Endothelial cell of umbilical vein (primary cell): ENCODE data around the gene NMB. TPM values are rescaled to one million over a fixed set of nuclear protein-coding genes. Genes with fewer than 3 reads are reported as not detected.

Source experiments
- BruUV-seq: library from RNA; stranded (reverse); fragments of 400-500 nt; replicated peaks from 2 replicates; lab custom pipeline; 2021; lab: Mats Ljungman, UMichigan
- CTCF ChIA-PET: fragments of 300-600, 350-600 bp; sonication (Branson Sonifier 250); formaldehyde crosslinking; loops from one replicate; lab custom pipeline; 2021; ENCODE audit warnings: antibody characterized with exemption, inconsistent platforms; lab: Charles Lee
- POLR2A ChIA-PET: fragments of 300-600, 350-600 bp; sonication (Branson Sonifier 250); formaldehyde crosslinking; loops from one replicate; lab custom pipeline; 2021; ENCODE audit warnings: antibody characterized with exemption, inconsistent platforms; lab: Charles Lee
- DNase-seq: peaks from one replicate; pipeline ENCODE4 v3.0.0-alpha.2; 2011; ENCODE audit warnings: low read depth, low spot score
- FAIRE-seq: peaks from 2 replicates; lab custom pipeline; 2011; peaks lifted over from hg19 to GRCh38; lab: Jason Lieb, UNC
- H2AFZ ChIP-seq: 2 replicates; pipeline ENCODE4 v1.6.0; 2012; ENCODE audit warnings: low read depth, low read length, control low read depth, inconsistent platforms
- H3K27ac ChIP-seq: 2 replicates; pipeline ENCODE4 v1.5.1; 2011; ENCODE audit warnings: low read depth, mild to moderate bottlenecking, control low read depth, low read length, moderate library complexity; ENCODE audit not compliant: insufficient read depth
- H3K27me3 ChIP-seq, 2 experiments: 2 replicates each; pipeline versions ENCODE4 v1.6.0 to v1.6.1; 2011; ENCODE audit warnings: low read length in 2 of 2, mixed read lengths in 1 of 2; ENCODE audit not compliant: control insufficient read depth in 2 of 2, insufficient read depth in 2 of 2
- H3K36me3 ChIP-seq, 2 experiments: 2 replicates in 1 of 2; 3 replicates in 1 of 2; pipeline ENCODE4 v1.5.1; 2011; ENCODE audit warnings: low read length in 2 of 2, mild to moderate bottlenecking in 1 of 2, moderate library complexity in 1 of 2; ENCODE audit not compliant: control insufficient read depth in 2 of 2, insufficient read depth in 2 of 2; ENCODE audit errors: extremely low read depth in 1 of 2
- H3K4me1 ChIP-seq: 3 replicates; pipeline ENCODE4 v1.5.1; 2011; ENCODE audit warnings: mild to moderate bottlenecking, low read length; ENCODE audit not compliant: control insufficient read depth, insufficient read depth; ENCODE audit errors: extremely low read depth
- H3K4me2 ChIP-seq: 2 replicates; pipeline ENCODE4 v1.6.1; 2011; ENCODE audit warnings: low read length, control low read depth, mixed read lengths; ENCODE audit not compliant: insufficient read depth
- H3K4me3 ChIP-seq, 3 experiments: fragments of 200-600 bp in 1 of 3; sonication (generic), shearing (Covaris generic) in 1 of 3; replicated peaks in 1 of 3; 2 replicates each; pipeline ENCODE4 v1.5.1; 2011 to 2016; ENCODE audit warnings: control low read depth in 3 of 3, low read length in 3 of 3, mild to moderate bottlenecking in 2 of 3, inconsistent platforms in 1 of 3, low read depth in 1 of 3, moderate library complexity in 1 of 3; ENCODE audit not compliant: insufficient read depth in 1 of 3
- H3K79me2 ChIP-seq: 2 replicates; pipeline ENCODE4 v1.6.0; 2012; ENCODE audit warnings: low read length, inconsistent platforms; ENCODE audit not compliant: control insufficient read depth, insufficient read depth
- H3K9ac ChIP-seq: replicated peaks from 2 replicates; pipeline ENCODE3; 2011; ENCODE audit warnings: low read length, control low read depth; ENCODE audit not compliant: insufficient read depth; ENCODE audit errors: extremely low read depth
- H3K9me1 ChIP-seq: replicated peaks from 3 replicates; pipeline ENCODE4 v1.6.0; 2011; ENCODE audit warnings: mild to moderate bottlenecking, low read length; ENCODE audit not compliant: control insufficient read depth, insufficient read depth; ENCODE audit errors: extremely low read depth
- H3K9me3 ChIP-seq: replicated peaks from 2 replicates; pipeline ENCODE4 v1.5.1; 2012; ENCODE audit warnings: low read length, inconsistent platforms; ENCODE audit not compliant: control insufficient read depth, insufficient read depth
- H4K20me1 ChIP-seq: replicated peaks from 2 replicates; pipeline ENCODE3; 2011; ENCODE audit warnings: mild to moderate bottlenecking, low read length; ENCODE audit not compliant: control insufficient read depth, insufficient read depth; ENCODE audit errors: extremely low read depth
- EZH2 ChIP-seq: IDR thresholded peaks from 2 replicates; pipeline ENCODE4 v1.6.1; 2012; ENCODE audit warnings: borderline replicate concordance, low read depth, mild to moderate bottlenecking, moderate library complexity, low read length, inconsistent platforms; ENCODE audit not compliant: severe bottlenecking
- FOS ChIP-seq: IDR thresholded peaks from 2 replicates; pipeline ENCODE4 v1.6.1; 2011; ENCODE audit warnings: mild to moderate bottlenecking, low read length, moderate library complexity, borderline replicate concordance; ENCODE audit not compliant: insufficient read depth
- GATA2 ChIP-seq: IDR thresholded peaks from 2 replicates; pipeline ENCODE4 v1.7.0; 2011; ENCODE audit warnings: low read depth, mild to moderate bottlenecking, moderate library complexity, mixed read lengths, low read length; ENCODE audit not compliant: insufficient read length, insufficient read depth
- JUN ChIP-seq: IDR thresholded peaks from 2 replicates; pipeline ENCODE4 v1.6.1; 2011; ENCODE audit warnings: borderline replicate concordance, low read depth; ENCODE audit not compliant: insufficient read length, insufficient read depth
- MYC ChIP-seq: IDR thresholded peaks from one replicate; pipeline ENCODE4 v1.6.1; 2011; ENCODE audit warnings: mild to moderate bottlenecking, low read depth, low read length
- POLR2A ChIP-seq: IDR thresholded peaks from 2 replicates; pipeline ENCODE4 v1.6.1; 2012; ENCODE audit warnings: low read depth, mild to moderate bottlenecking, control low read depth, low read length
- POLR2AphosphoS5 ChIP-seq: IDR thresholded peaks from 2 replicates; pipeline ENCODE4 v1.6.1; 2012; ENCODE audit warnings: low read depth, mild to moderate bottlenecking, control low read depth, low read length, moderate library complexity; ENCODE audit not compliant: insufficient read depth
- dilution Hi-C: fragments of 300-500 bp; cut with MboI; formaldehyde crosslinking; loops from one replicate; pipeline ENCODE4 v1.15.0; 2019; ENCODE audit warnings: low sequenced_read_pairs; ENCODE audit not compliant: extremely low pct_ligation_motif_present
- intact Hi-C: fragments of 100-400 bp; cut with micrococcal nuclease; formaldehyde crosslinking; loops from one replicate; pipeline ENCODE4 v1.10.0; 2022
- polyA plus RNA-seq, 4 experiments: library from polyadenylated mRNA; depleted of rRNA in 3 of 4; stranded (reverse) in 3 of 4; unstranded in 1 of 4; fragments of >200 nt; gene quantifications; 2 replicates each; pipeline versions ENCODE4 v1.2.1 to v1.2.3, GENCODE V29; 2011 to 2012; ENCODE audit warnings: missing spikeins in 1 of 4
- total RNA-seq: library from RNA; stranded (reverse); gene quantifications from 2 replicates; pipeline ENCODE4 v1.2.3, GENCODE V29; 2021
- TF ChIP-seq, protein P1 (sequence below): IDR thresholded peaks from 2 replicates; pipeline ENCODE4 v1.6.1; 2011; ENCODE audit not compliant: insufficient read depth, insufficient read length
- TF ChIP-seq, protein P2 (sequence below), 2 donors: IDR thresholded peaks; 1 replicate in 1 of 2; 2 replicates in 1 of 2; pipeline ENCODE4 v1.5.1; 2011; ENCODE audit warnings: low read length in 2 of 2, mild to moderate bottlenecking in 2 of 2, moderate library complexity in 2 of 2, control low read depth in 1 of 2, inconsistent platforms in 1 of 2, low read depth in 1 of 2; ENCODE audit not compliant: insufficient read depth in 1 of 2; ENCODE audit errors: extremely low read depth in 1 of 2

The NMB gene
- total and polyA plus RNA-seq, 2 donors (not counting 3 experiments of a cell fraction or from before 2014, with no cell fraction given), result 7.8 to 9.8 TPM

DNA sequence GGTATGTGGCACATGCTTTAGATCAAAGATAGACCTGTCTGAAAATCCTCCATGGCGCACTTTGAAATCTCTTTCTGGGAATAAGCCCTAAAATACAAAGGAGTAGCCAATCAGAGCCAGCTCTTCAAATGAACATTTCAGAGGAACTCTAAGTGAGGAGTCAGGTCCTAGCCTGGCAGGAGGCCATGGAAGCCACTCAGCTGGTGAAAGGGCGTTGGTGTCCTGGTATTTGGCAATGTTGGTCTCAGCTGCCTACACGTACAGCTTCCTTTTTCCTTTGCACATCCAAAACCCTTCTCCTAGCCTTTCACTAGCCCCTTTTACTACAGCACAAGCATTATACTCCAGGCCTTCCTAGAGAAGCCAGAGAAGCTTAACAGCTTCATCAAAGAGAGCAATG is 9.5 kb downstream of the NMB start:
- TF ChIP-seq FOS, result no peak
- TF ChIP-seq POLR2A, result no peak
- TF ChIP-seq JUN, result no peak
- no peak for TF ChIP-seq POLR2AphosphoS5
- no peak for TF ChIP-seq MYC
- no peak for TF ChIP-seq GATA2
- TF ChIP-seq, protein P1, sequence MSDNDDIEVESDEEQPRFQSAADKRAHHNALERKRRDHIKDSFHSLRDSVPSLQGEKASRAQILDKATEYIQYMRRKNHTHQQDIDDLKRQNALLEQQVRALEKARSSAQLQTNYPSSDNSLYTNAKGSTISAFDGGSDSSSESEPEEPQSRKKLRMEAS, result no peak
- TF ChIP-seq EZH2, result no peak
- TF ChIP-seq, protein P2, sequence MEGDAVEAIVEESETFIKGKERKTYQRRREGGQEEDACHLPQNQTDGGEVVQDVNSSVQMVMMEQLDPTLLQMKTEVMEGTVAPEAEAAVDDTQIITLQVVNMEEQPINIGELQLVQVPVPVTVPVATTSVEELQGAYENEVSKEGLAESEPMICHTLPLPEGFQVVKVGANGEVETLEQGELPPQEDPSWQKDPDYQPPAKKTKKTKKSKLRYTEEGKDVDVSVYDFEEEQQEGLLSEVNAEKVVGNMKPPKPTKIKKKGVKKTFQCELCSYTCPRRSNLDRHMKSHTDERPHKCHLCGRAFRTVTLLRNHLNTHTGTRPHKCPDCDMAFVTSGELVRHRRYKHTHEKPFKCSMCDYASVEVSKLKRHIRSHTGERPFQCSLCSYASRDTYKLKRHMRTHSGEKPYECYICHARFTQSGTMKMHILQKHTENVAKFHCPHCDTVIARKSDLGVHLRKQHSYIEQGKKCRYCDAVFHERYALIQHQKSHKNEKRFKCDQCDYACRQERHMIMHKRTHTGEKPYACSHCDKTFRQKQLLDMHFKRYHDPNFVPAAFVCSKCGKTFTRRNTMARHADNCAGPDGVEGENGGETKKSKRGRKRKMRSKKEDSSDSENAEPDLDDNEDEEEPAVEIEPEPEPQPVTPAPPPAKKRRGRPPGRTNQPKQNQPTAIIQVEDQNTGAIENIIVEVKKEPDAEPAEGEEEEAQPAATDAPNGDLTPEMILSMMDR (IDR thresholded peaks at IDR 0.05; ENCODE audit: extremely low read depth in 1 of 2, insufficient read depth in 1 of 2, low read depth in 1 of 2, low read length in 2 of 2), result no peak
- Histone ChIP-seq H3K9me1 (no peaks in the 10 kb centered on the region), H4K20me1 (no peaks in the 10 kb centered on the region), H2AFZ (no peak overlapping the region), H3K27me3 (no peaks in the 10 kb centered on the region), H3K79me2 (peaks cover 15% of the 10 kb centered on the region), H3K4me2 (no peak overlapping the region), H3K9me3 (no peaks in the 10 kb centered on the region), H3K9ac (no peak overlapping the region), H3K4me1 (peaks cover 14% of the 10 kb centered on the region), H3K27ac (no peak overlapping the region), H3K36me3 (peaks cover 21 to 35% of the 10 kb centered on the region in 2 experiments), H3K4me3 (no peak overlapping the region)
- FAIRE-seq (no peak), DNase-seq (no peak)
- CTCF ChIA-PET, result interaction anchor here (1.0 to 2.3 kb wide), 2 partner anchors 48 to 50 kb away, joined by 3 to 11 read pairs; no protein-coding TSS in a partner anchor
- dilution Hi-C loops (no loop called here), intact Hi-C loops (no loop called here)
- POLR2A ChIA-PET, result no interaction called here
- no TSS peak for BruUV-seq
